GM12878 (cell line): Measurements from ENCODE around the gene HECTD4. TPM values are rescaled to one million over a fixed set of nuclear protein-coding genes. Genes with fewer than 3 reads are reported as not detected.

Experiments used
- ATAC-seq: fragments of 200-7000 bp; cut with Tn5 transposase; 3 replicates; pipeline ENCODE4 v1.9.1; 2020; ENCODE audit warnings: mild to moderate bottlenecking, moderate library complexity
- BruUV-seq: library from RNA; stranded (reverse); fragments of 400-500 nt; replicated peaks from 2 replicates; lab custom pipeline; 2021; lab: Mats Ljungman, UMichigan
- CTCF ChIA-PET: fragments of 300-600 bp; sonication (Branson Sonifier 250); formaldehyde crosslinking; extraction: SDS; loops from one replicate; lab custom pipeline; 2021; ENCODE audit warnings: inconsistent platforms; lab: Yijun Ruan, JAX
- POLR2A ChIA-PET: fragments of 350-600 bp; formaldehyde crosslinking; extraction: SDS; loops from one replicate; lab custom pipeline; 2021; ENCODE audit warnings: inconsistent platforms; lab: Charles Lee
- RAD21 ChIA-PET: fragments of 300-600 bp; sonication (Branson Sonifier 250); formaldehyde crosslinking; loops from one replicate; lab custom pipeline; 2023; ENCODE audit warnings: antibody characterized with exemption; ENCODE audit not compliant: unreplicated experiment; lab: Charles Lee
- SMC1A ChIA-PET: fragments of 300-600 bp; sonication (Branson Sonifier 250); formaldehyde crosslinking; loops from one replicate; lab custom pipeline; 2023; ENCODE audit not compliant: unreplicated experiment, uncharacterized antibody; lab: Charles Lee
- DNase-seq: peaks from one replicate; pipeline ENCODE4 v3.0.0-alpha.2; 2011; ENCODE audit warnings: low read depth, low spot score
- FAIRE-seq: peaks from 3 replicates; lab custom pipeline; 2011; peaks lifted over from hg19 to GRCh38; lab: Jason Lieb, UNC
- H2AFZ ChIP-seq: 2 replicates; pipeline ENCODE4 v1.6.0; 2011; ENCODE audit warnings: low read depth, low read length, control low read depth; ENCODE audit not compliant: control insufficient read depth
- H3K27ac ChIP-seq: 2 replicates; pipeline ENCODE4 v1.5.1; 2011; ENCODE audit warnings: control low read depth; ENCODE audit not compliant: control insufficient read depth, insufficient read depth
- H3K27me3 ChIP-seq, 2 experiments: replicated peaks in 1 of 2; 2 replicates each; pipeline versions ENCODE4 v1.6.0 to v1.6.1; 2011; ENCODE audit warnings: low read length in 1 of 2; ENCODE audit not compliant: control insufficient read depth in 2 of 2, insufficient read depth in 2 of 2
- H3K36me3 ChIP-seq, 2 experiments: 2 replicates each; pipeline ENCODE4 v1.5.1; 2011; ENCODE audit warnings: low read length in 1 of 2; ENCODE audit not compliant: control insufficient read depth in 2 of 2, insufficient read depth in 2 of 2
- H3K4me1 ChIP-seq: 2 replicates; pipeline ENCODE4 v1.6.1; 2011; ENCODE audit warnings: mild to moderate bottlenecking, low read length, moderate library complexity, mixed read lengths; ENCODE audit not compliant: control insufficient read depth, insufficient read depth
- H3K4me2 ChIP-seq: 2 replicates; pipeline ENCODE4 v1.6.0; 2011; ENCODE audit warnings: control low read depth; ENCODE audit not compliant: control insufficient read depth, insufficient read depth
- H3K4me3 ChIP-seq: fragments of 200-600 bp; sonication (generic); 2 replicates; pipeline ENCODE4 v1.5.1; 2016
- H3K79me2 ChIP-seq: 2 replicates; pipeline ENCODE4 v1.6.0; 2011; ENCODE audit warnings: low read length; ENCODE audit not compliant: control insufficient read depth, insufficient read depth
- H3K9ac ChIP-seq: 2 replicates; pipeline ENCODE4 v1.8.0; 2011; ENCODE audit warnings: low read length, control low read depth, mixed read lengths; ENCODE audit not compliant: control insufficient read depth, insufficient read depth
- H3K9me3 ChIP-seq: replicated peaks from 3 replicates; pipeline ENCODE4 v1.5.1; 2011; ENCODE audit warnings: mild to moderate bottlenecking, low read length; ENCODE audit not compliant: control insufficient read depth, insufficient read depth
- H4K20me1 ChIP-seq: 2 replicates; pipeline ENCODE4 v1.6.0; 2011; ENCODE audit not compliant: control insufficient read depth, insufficient read depth
- ATF2 ChIP-seq: IDR thresholded peaks from 2 replicates; pipeline ENCODE4 v1.6.1; 2012; ENCODE audit warnings: low read length, inconsistent platforms
- CREM ChIP-seq: IDR thresholded peaks from 2 replicates; pipeline ENCODE4 v1.6.1; 2014; ENCODE audit warnings: antibody characterized with exemption, low read depth
- GATAD2B ChIP-seq: fragments of 450-650 bp; conservative IDR thresholded peaks from 2 replicates; pipeline ENCODE4 v1.6.1; 2017; ENCODE audit warnings: low read depth, mild to moderate bottlenecking, moderate library complexity
- MTA3 ChIP-seq: IDR thresholded peaks from 2 replicates; pipeline ENCODE4 v1.6.1; 2012; ENCODE audit warnings: low read length, inconsistent platforms, borderline replicate concordance
- NR2C1 ChIP-seq: fragments of 450-650 bp; IDR thresholded peaks from 2 replicates; pipeline ENCODE4 v1.6.1; 2017; ENCODE audit warnings: antibody characterized with exemption, mild to moderate bottlenecking, moderate library complexity
- NR2C2 ChIP-seq: IDR thresholded peaks from 2 replicates; pipeline ENCODE4 v1.6.1; 2011; ENCODE audit warnings: borderline replicate concordance, low read depth; ENCODE audit not compliant: control insufficient read depth, insufficient read length
- POLR2A ChIP-seq: IDR thresholded peaks from 2 replicates; pipeline ENCODE4 v1.6.1; 2011; ENCODE audit warnings: low read depth, mild to moderate bottlenecking, low read length
- SREBF1 ChIP-seq: IDR thresholded peaks from 2 replicates; pipeline ENCODE4 v1.6.1; 2012; ENCODE audit warnings: mild to moderate bottlenecking, low read length
- SREBF2 ChIP-seq: IDR thresholded peaks from 2 replicates; pipeline ENCODE4 v1.6.1; 2012; ENCODE audit warnings: mild to moderate bottlenecking, low read length
- STAT1 ChIP-seq: fragments of 450-650 bp; conservative IDR thresholded peaks from 2 replicates; pipeline ENCODE4 v1.6.1; 2014; ENCODE audit warnings: antibody characterized with exemption, mild to moderate bottlenecking
- SUPT20H ChIP-seq: IDR thresholded peaks from 2 replicates; pipeline ENCODE4 v1.6.1; 2011; ENCODE audit warnings: low read depth, mild to moderate bottlenecking, low read length, moderate library complexity, borderline replicate concordance; ENCODE audit not compliant: control insufficient read depth
- USF1 ChIP-seq: IDR thresholded peaks from 2 replicates; pipeline ENCODE4 v1.6.1; 2011; ENCODE audit warnings: borderline replicate concordance, low read depth, mild to moderate bottlenecking, moderate library complexity, mixed read lengths, low read length; ENCODE audit not compliant: insufficient read depth; ENCODE audit errors: extremely low read length
- ZNF687 ChIP-seq: fragments of 450-650 bp; IDR thresholded peaks from 2 replicates; pipeline ENCODE4 v1.6.1; 2017; ENCODE audit warnings: mild to moderate bottlenecking, moderate library complexity
- WGBS: methylation state at CpG from one replicate; pipeline ENCODE4 v1.1.6; 2016; ENCODE audit warnings: low lambda C conversion rate; ENCODE audit not compliant: insufficient replicate concordance, insufficient coverage; ENCODE audit errors: missing lambda C conversion rate; 5-methylcytosine and 5-hydroxymethylcytosine counted together
- in situ Hi-C: fragments of 300-500 bp; cut with MboI; formaldehyde crosslinking; loops from 9 replicates; pipeline ENCODE4 v1.14.3; 2018; ENCODE audit warnings: mixed read lengths
- intact Hi-C: fragments of 100-400 bp; cut with micrococcal nuclease; formaldehyde crosslinking; loops from one replicate; pipeline ENCODE4 v1.14.2; 2022; ENCODE audit not compliant: unreplicated experiment
- polyA plus RNA-seq, 11 experiments: library from polyadenylated mRNA; depleted of rRNA in 4 of 11; unstranded in 6 of 11; stranded (reverse) in 5 of 11; fragments of >200 nt; fragmentation: Nextera tagmentation in 4 of 11; fragmentation: Illumina TruSeq in 1 of 11; extraction: Ambion mirVana in 4 of 11; extraction: Trizol in 1 of 11; gene quantifications; 1 replicate in 1 of 11; 2 replicates in 10 of 11; pipeline versions ENCODE4 v1.2.1 to v1.2.3, GENCODE V29; 2011 to 2016; ENCODE audit warnings: inconsistent platforms in 2 of 11, missing spikeins in 2 of 11, low read depth in 1 of 11
- total RNA-seq, 4 experiments: library from RNA; depleted of rRNA in 3 of 4; stranded (reverse); fragments of >200 nt in 3 of 4; fragmentation: Illumina TruSeq in 1 of 4; extraction: Trizol in 1 of 4; gene quantifications; 2 replicates each; pipeline versions ENCODE4 v1.2.1 to v1.2.3, GENCODE V29; 2013 to 2021

The HECTD4 gene
- total and polyA plus RNA-seq, 10 of the 15 experiments (the other 5 are each of a cell fraction or from before 2014, with no cell fraction given), result 5.8 to 43.9 (median 17.9) TPM

DNA sequence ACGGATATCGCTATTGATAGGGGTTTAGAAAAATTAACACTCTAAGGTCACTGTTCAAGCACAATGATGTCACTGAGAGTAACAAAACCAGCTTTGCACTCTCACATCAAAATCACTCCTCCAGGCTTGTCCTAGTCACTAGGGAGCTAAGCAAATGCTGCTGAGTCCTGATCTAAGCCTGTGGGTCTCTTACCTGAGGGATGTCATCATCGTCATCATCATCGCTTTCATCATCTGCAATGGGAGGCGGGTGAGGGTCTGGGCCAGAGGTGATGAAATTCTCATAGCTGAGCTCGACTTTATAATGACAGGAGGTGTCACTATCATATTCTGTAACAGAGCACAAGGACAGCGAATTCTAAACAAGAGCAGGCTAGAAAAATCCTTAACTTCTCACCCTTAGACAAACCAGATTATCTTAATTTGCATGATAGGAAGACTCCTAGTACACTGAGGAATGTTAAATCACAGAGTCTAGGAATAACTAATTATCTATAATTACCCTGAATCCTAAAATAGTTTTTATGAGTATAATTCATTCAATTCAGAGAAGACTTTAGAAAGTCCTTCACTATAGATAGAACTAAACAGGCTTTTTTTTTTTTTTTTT is 173.8 kb downstream of the HECTD4 start:
- ChIA-PET POLR2A (interaction anchor here (0.6 kb wide), 1 partner anchor 85 kb away, joined by 4 read pairs; no protein-coding TSS in a partner anchor), SMC1A (interaction anchor here (1.3 kb wide), 2 partner anchors 15 to 203 kb away, joined by 3 read pairs; no protein-coding TSS in a partner anchor), RAD21 (interaction anchor here (1.3 kb wide), 1 partner anchor 10 kb away, joined by 3 read pairs; no protein-coding TSS in a partner anchor), CTCF (interaction anchor here (0.6 to 2.3 kb wide), 3 partner anchors 10 to 179 kb away, joined by 3 to 7 read pairs (median 3); no protein-coding TSS in a partner anchor)
- ATAC-seq (no peak), FAIRE-seq (no peak), DNase-seq (no peak)
- no peaks in the 10 kb centered on the region for H3K79me2 ChIP-seq
- no peaks in the 10 kb centered on the region; the same call in 1 of the 2 replicates for H3K4me1 ChIP-seq
- intact Hi-C loops, result no loop called here
- H3K9me3 ChIP-seq, result no peaks in the 10 kb centered on the region
- no peak overlapping the region for H3K27ac ChIP-seq
- in situ Hi-C loops, result no loop called here
- no peak overlapping the region for H3K4me3 ChIP-seq
- H3K36me3 ChIP-seq, result peaks cover 3 to 16% of the 10 kb centered on the region in 2 experiments
- H3K4me2 ChIP-seq, result no peak overlapping the region
- no TSS peak for BruUV-seq
- WGBS, result 96% methylated on average over 7 of the region's 7 CpGs
- no peak overlapping the region for H2AFZ ChIP-seq
- TF ChIP-seq ZNF687 (no peak), POLR2A (no peak), SREBF1 (no peak), GATAD2B (no peak), NR2C2 (no peak), USF1 (no peak), MTA3 (no peak), SREBF2 (no peak), STAT1 (no peak), NR2C1 (no peak), ATF2 (no peak), CREM (no peak), SUPT20H (no peak)
- H3K9ac ChIP-seq, result no peak overlapping the region
- H4K20me1 ChIP-seq, result no peaks in the 10 kb centered on the region
- no peaks in the 10 kb centered on the region for H3K27me3 ChIP-seq
